ENCODE measurements around the gene MTMR12.

- no peak for TF ChIP-seq CTCF (IDR thresholded peaks at IDR 0.05)
- no peak for TF ChIP-seq SMAD4 (CRISPR knock-in tag; IDR thresholded peaks at IDR 0.05)
- no peak for TF ChIP-seq ZNF512 (CRISPR knock-in tag; IDR thresholded peaks at IDR 0.05; ENCODE audit: borderline replicate concordance)
- TF ChIP-seq ZSCAN18 (CRISPR knock-in tag; IDR thresholded peaks at IDR 0.05): no peak
- TF ChIP-seq CREM (CRISPR knock-in tag; IDR thresholded peaks at IDR 0.05): no peak
- TF ChIP-seq ZBTB21 (CRISPR knock-in tag; IDR thresholded peaks at IDR 0.05; ENCODE audit: borderline replicate concordance): no peak
- no peak for TF ChIP-seq FOXP1 (CRISPR knock-in tag; IDR thresholded peaks at IDR 0.05; ENCODE audit: borderline replicate concordance)
These were observed 122.6 kb downstream of the MTMR12 start for GRCh38 chr5:32190095-32190494.

Data from WTC11 (cell line).